Esophagus muscularis mucosa (tissue), 4 donors: ENCODE measurements around the gene SLC24A3.

Source experiments
- EP300 ChIP-seq: sonication (generic); formaldehyde crosslinking; IDR thresholded peaks from one replicate; pipeline ENCODE4 v1.6.1; 2017; ENCODE audit warnings: antibody characterized with exemption
- POLR2A ChIP-seq: fragments of 450-650 bp; IDR thresholded peaks from one replicate; pipeline ENCODE4 v1.6.1; 2017; ENCODE audit warnings: antibody characterized with exemption, moderate library complexity, mild to moderate bottlenecking, low read depth
- POLR2AphosphoS5 ChIP-seq, 2 donors: sonication (generic); formaldehyde crosslinking; IDR thresholded peaks; one replicate each; pipeline ENCODE4 v1.6.1; 2017; ENCODE audit warnings: antibody characterized with exemption in 2 of 2
- TF ChIP-seq, protein P1 (sequence below), 3 experiments: fragments of 200-600 bp in 2 of 3; fragments of 450-650 bp in 1 of 3; sonication (generic) in 2 of 3; IDR thresholded peaks; one replicate each; pipeline ENCODE4 v1.5.1; 2017 to 2019; ENCODE audit warnings: antibody characterized with exemption in 3 of 3, mild to moderate bottlenecking in 2 of 3, moderate library complexity in 1 of 3

DNA sequence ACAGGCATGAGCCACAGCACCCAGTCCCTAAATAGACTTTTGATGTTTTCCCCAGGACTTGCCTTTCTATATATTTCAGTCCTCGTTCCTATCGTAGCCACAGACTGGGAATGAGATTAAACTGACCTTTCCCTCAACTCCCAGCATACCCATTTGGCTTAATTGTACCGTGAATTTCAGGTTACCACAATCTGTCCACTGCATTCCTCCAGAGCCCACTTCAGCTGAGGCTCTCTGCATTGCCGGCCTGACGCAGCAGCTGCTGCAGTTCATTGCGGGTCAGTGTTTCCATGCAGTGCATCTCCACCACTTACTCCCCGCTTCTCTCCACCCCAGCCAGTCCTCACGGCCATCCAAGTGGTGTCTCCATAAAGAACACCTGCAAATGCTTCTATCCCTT, 442.5 kb downstream of the SLC24A3 start:
- TF ChIP-seq, protein P1, sequence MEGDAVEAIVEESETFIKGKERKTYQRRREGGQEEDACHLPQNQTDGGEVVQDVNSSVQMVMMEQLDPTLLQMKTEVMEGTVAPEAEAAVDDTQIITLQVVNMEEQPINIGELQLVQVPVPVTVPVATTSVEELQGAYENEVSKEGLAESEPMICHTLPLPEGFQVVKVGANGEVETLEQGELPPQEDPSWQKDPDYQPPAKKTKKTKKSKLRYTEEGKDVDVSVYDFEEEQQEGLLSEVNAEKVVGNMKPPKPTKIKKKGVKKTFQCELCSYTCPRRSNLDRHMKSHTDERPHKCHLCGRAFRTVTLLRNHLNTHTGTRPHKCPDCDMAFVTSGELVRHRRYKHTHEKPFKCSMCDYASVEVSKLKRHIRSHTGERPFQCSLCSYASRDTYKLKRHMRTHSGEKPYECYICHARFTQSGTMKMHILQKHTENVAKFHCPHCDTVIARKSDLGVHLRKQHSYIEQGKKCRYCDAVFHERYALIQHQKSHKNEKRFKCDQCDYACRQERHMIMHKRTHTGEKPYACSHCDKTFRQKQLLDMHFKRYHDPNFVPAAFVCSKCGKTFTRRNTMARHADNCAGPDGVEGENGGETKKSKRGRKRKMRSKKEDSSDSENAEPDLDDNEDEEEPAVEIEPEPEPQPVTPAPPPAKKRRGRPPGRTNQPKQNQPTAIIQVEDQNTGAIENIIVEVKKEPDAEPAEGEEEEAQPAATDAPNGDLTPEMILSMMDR (IDR thresholded peaks at IDR 0.05) = no peak
- TF ChIP-seq POLR2A = no peak
- TF ChIP-seq EP300 = no peak
- no peak for TF ChIP-seq POLR2AphosphoS5 (IDR thresholded peaks at IDR 0.05)
